HT1080 (cell line): ENCODE data around the gene TRIM63. TPM values are rescaled to one million over a fixed set of nuclear protein-coding genes. Genes with fewer than 3 reads are reported as not detected.
"Not testable (repeated sequence)": the region's sequence is repeated elsewhere in the genome, so short reads cannot be mapped to it uniquely, and the experiment has no call there.

ENCODE experiments used
- DNase-seq: peaks from one replicate; pipeline ENCODE4 v3.0.0-alpha.2; 2015; ENCODE audit warnings: low read depth
- polyA plus RNA-seq, 2 experiments: library from polyadenylated mRNA; depleted of rRNA; stranded (reverse); fragments of >200 nt; gene quantifications; 2 replicates each; pipeline ENCODE4 v1.2.3, GENCODE V29; 2015
- total RNA-seq: library from RNA; depleted of rRNA; stranded (reverse); fragments of >200 nt; shearing (Covaris generic); gene quantifications from 2 replicates; pipeline ENCODE4 v1.2.3, GENCODE V29; 2014; rRNA removed

TRIM63 gene
- not detected in 2 replicates for total RNA-seq
- polyA plus RNA-seq (2015; cell fraction: cytosol; rRNA removed), result not detected in 2 replicates
- polyA plus RNA-seq (2015; cell fraction: nucleus; rRNA removed), result not detected in 2 replicates

DNA sequence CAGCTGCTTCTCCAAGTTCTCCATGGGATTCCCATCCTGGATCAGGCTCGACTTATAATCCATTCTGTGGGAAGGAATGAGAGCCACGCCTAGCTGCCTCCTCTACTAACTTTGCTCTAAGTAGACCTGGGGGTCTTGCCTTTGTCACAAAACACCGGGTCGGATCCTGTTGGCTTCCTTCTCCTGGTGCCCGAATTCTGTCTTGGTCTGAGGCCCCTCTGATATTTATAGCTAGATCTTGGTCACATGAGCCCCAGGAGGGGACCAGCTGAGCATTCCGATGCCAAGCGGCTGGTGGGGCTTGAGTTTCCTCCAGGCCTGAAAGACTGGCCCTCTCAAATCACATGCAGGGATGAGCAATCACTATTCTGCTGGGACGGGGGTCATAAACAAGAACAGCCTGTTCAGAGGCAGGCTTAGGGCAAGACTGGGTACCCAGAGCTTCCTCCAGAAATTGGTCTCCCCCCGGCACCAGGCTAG, at the start of gene TRIM63:
Gene TRIM63, minus strand, starts transcription at position 199 of the 480 bp plus-strand sequence. Its CDS starts 136 bp downstream, at position 63.
- no peak for DNase-seq

GRCh38 chr1:26114165-26114927, 46.9 kb upstream of the TRIM63 start:
- no peak for DNase-seq

- DNase-seq, result no peak
Measured at GRCh38 chr1:26112407-26112775, 45.0 kb upstream of the TRIM63 start.

DNA sequence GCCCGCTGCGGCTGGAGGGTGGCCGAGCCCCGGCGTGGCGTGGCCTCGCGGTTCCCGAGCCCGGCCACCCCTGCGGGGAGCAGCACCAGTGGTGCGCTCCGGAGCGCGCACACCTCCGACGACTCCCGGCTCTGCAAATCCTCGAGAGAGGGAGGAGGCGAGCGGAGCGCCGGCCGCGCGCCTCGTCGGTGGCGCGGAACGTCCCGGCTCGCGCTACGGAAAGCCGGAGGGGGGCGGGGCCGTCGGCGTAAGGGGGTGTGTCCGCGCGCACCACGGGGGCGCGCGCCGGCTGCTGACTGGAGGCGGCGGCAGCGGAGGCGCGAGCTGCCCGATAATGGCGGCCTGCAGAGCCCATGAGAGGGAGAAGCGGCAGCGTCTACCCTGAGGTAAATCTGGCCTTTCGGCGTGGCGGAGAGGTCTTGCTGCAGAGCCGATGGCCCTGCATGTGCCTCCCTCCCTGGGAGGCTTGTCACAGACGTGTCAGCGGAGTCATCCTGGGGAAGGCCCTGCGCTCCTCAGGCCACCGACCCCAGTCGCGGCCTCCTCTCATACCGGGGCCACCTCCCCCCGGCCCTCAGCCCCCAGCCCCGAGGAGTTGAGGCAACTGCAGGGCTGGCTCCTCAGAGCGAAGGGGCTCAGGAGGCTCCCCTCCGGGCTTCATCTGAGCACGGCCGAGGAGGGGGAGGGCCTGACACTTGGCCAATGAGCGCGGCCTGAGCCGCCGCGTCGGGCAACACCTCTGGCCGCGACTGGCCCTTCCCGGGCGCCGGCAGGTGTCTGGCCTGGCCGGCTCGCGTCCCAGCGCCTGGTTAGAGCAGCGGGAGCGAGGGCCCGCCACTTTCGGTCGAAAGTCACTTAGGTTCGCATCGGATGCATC, 44.3 kb upstream of the TRIM63 start, which contains the start of gene PDIK1L:
Gene PDIK1L, plus strand, starts transcription at position 295 of the 877 bp plus-strand sequence. CDS start 2,485 bp downstream, outside the sequence.
- DNase-seq, result peak; percentile 91

DNA sequence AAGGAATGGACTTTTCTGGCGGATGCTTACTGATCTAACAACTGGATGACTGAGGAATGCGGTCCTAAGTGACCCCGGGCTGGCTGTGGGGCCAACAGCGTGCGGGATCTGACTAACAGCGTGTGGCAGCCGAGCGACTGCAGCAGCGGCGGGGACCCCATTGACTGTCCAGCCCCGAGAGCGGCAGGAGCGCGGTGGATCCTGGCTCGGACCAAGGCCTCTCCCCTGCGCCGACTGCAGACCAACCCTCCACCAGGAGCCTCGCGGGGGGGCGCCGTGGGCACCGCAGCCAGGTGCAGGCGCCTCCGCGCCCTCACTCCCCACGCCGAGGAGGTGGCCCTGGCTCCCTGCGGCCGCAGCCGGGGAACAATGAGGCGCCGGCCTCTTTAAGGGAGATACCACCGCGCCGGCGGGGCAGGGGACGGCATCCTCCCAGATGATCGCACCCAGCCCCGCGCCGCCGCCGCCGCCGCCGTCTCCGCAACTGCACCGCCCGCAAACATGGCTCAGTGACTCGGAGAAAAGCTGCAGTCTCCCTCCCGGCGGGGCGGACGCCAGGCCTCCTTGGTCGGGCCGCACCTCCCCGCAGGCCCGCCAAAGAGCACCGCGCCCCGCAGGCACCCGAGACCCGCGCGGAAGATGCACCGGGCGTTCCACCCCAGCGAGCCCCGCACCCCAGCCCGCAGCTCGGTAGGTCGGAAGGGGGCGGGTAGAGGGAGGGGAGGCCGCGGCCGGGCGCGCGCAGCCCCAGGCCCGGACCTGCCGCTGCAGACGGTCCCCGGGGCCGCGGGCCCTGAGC, 43.5 kb upstream of the TRIM63 start:
- DNase-seq, result peak; percentile 61

GRCh38 chr1:26109229-26110164, 42.1 kb upstream of the TRIM63 start:
- no peak for DNase-seq

GRCh38 chr1:26105226-26105548, 37.8 kb upstream of the TRIM63 start:
- not testable (repeated sequence) for DNase-seq

DNA sequence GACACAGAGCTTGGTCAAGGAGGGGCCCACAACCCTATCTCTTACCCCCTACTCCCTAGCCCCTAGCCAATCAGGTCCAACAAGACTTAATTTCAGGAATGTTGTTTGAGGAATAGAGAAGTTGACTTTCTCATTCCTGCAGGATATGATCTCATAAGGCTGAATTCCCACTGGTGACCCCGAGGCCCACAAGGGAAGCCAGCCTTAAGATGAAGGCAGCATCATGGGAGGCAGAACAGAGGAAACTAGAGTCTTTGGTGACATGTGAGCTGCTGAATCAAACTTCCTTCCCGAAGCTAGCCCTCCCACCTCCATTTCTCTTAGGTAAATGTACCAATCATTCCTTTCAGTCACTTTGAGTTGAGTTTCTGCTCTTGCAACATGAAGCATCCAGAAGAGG, 35.1 kb upstream of the TRIM63 start:
- DNase-seq, result peak; percentile 28

- no peak for DNase-seq
Measured at GRCh38 chr1:26102119-26102518, 34.7 kb upstream of the TRIM63 start.

GRCh38 chr1:26100204-26100603, 32.8 kb upstream of the TRIM63 start:
- not testable (repeated sequence) for DNase-seq

GRCh38 chr1:26099780-26100179, 32.4 kb upstream of the TRIM63 start:
- no peak for DNase-seq

DNA sequence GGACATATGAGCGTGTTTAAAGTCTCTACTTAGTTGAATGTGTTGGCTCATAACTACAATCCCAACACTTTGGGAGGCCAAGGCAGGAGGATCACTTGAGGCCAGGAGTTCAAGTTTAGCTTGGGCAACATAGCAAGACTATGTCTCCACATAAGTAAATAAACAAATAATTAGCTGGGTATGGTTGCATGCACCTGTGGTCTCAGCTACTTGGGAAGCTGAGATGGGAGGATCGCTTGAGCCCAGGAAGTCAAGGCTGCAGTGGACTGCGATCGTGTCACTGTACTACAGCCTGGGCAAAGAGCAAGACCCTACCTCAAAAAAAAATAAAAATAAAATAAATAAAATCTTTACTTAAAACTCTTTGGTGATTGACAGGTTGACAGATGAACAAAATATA, 31.2 kb upstream of the TRIM63 start:
- no peak for DNase-seq

DNA sequence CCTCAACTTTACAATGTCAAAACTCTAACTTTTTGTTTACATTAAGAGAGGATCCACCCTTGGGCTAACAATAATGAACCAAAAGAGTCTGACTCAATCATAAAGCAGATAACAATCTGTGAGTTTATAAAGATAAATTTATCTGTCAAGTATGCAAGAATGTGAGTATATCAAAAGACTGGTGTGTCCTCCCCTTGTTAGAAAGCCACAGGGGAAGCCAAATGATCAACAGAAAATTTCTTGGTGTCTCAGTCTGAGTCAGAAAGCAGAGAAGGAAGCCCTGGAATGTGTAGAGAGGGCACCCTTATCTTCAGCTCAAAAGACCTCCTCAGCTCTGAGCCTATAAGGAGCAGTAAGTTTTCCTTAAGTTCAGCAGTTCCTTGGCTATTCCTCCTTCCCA, 30.3 kb upstream of the TRIM63 start:
- peak; percentile 56 for DNase-seq

- DNase-seq, result no peak
Measured at GRCh38 chr1:26096471-26096870, 29.0 kb upstream of the TRIM63 start.

DNA sequence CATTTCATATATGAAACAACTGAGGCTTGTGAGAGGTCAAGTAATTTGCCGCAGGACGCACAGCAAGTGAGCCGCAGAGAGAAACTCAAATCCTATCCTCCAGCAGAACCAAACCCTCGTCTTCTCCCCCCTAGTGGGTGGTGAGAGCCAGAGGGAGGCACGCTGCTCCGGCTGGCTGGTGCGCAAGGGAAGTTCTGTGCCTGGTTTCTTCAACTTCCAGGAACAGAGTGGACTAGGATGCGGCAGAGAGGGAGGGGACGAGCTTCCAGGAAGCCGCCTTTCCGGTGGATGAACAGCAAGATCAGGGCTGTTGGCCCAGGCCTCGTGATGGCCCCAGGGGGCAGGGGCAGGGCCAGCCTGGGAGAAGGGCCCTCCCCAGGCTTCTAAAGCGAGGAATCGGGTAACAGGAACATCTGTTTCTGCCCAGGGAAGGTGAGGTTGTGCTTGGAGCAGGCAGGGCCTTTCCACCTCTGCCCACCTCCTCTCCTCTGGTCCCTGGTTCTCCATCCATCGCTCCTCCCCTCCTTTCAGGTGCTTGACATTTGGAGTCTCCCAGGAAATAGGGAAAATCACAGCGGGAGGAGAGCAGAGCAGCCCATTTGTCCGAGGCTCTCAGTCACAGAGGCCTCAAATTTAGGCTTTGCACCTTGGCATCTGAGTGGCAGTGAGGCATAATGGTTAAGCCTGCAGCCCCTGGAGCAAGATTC, 27.4 kb upstream of the TRIM63 start:
- DNase-seq, result no peak

- DNase-seq, result no peak
Measured at GRCh38 chr1:26094076-26094669, 26.7 kb upstream of the TRIM63 start.

GRCh38 chr1:26093569-26093968, 26.1 kb upstream of the TRIM63 start:
- DNase-seq, result not testable (repeated sequence)

GRCh38 chr1:26092422-26092821, 25.0 kb upstream of the TRIM63 start:
- DNase-seq, result no peak

- no peak for DNase-seq
Measured at GRCh38 chr1:26090893-26091292, 23.5 kb upstream of the TRIM63 start.
